HuH-7 (cell line): Measurements from ENCODE around the gene CENPB.
A peak's percentile ranks its signal among the peaks of the same experiment; 100 is the strongest.

Experiments
- DNase-seq: peaks from one replicate; pipeline ENCODE4 v3.0.0; 2011; ENCODE audit warnings: low spot score

The CENPB gene

GRCh38 chr20:3748073-3748472 lies 38.5 kb downstream of the CENPB start:
- DNase-seq: no peak

- no peak for DNase-seq
Observed at GRCh38 chr20:3747471-3747870, 39.1 kb downstream of the CENPB start.

DNA sequence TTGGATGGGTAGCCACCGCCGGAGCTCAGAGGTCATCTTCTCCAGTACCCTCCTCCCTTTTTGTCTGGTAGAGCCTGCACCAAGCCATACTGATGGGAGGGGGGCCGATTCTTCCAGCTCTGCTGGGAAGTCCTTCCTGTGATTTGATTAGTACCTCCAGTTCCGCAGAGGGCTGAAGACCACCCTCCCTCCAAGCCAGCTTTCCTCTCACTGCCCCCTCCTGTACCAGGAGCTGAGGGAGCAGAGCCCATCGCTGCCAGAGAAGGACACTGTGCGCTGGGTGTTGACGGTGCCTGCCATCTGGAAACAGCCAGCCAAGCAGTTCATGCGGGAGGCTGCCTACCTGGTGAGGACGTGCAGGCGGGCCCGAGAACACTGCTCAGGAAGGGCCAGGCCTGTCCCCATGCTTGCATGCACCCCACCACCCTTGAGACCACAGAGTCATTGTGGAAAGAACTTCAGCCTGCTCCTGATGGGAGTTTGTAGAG lies 40.8 kb downstream of the CENPB start:
- no peak for DNase-seq

GRCh38 chr20:3744806-3745685 lies 41.5 kb downstream of the CENPB start:
- DNase-seq: peak; percentile 96

GRCh38 chr20:3744037-3744436 lies 42.5 kb downstream of the CENPB start:
- no peak for DNase-seq

DNA sequence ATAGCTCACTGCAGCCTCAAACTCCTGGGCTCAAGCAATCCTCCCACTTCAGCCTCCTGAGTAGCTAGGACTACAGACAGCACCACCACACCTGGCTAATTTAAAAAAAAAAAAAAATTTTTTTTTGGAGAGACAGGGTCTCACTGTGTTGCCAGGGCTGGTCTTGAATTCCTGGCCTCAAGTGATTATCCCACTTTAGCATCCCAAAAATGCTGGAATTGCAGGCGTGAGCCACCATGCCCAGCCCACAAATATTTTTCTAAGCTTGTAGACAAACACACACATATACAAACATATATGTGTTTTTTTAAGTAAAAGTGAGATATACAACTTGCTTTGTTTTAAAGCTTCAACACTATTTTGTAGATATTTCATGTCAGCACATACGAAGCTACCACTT lies 43.3 kb downstream of the CENPB start:
- no peak for DNase-seq

DNA sequence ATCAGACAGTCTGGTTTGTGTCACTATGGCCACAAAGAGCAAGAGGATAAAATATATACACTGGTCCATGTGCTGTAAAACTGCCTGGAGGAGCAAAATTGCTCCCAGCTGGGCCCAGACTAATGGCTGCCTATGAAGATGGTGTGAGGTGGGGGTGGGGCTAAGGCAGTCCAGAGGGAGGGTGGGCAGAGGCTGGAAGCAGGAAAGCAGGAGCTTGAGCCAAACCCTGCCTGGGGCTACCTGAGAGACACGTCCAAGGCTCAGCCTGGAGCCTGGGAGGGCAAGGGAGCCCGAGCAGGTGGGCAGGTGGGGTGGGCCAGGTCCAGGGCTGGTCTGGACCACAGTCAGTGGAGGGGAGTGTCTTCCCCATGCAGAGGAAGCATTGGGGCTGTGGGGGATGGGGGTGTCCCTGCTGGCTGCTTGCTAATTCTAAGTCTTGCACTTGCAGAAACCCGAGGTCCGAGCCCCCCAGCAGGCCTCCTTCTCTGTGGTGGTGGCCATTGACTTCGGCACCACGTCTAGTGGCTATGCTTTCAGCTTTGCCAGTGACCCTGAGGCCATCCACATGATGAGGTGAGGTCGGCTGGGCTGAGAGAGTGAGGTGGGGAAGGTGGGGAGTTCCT lies 44.6 kb downstream of the CENPB start:
- DNase-seq: no peak

- no peak for DNase-seq
Observed at GRCh38 chr20:3740615-3741301, 45.8 kb downstream of the CENPB start.

DNA sequence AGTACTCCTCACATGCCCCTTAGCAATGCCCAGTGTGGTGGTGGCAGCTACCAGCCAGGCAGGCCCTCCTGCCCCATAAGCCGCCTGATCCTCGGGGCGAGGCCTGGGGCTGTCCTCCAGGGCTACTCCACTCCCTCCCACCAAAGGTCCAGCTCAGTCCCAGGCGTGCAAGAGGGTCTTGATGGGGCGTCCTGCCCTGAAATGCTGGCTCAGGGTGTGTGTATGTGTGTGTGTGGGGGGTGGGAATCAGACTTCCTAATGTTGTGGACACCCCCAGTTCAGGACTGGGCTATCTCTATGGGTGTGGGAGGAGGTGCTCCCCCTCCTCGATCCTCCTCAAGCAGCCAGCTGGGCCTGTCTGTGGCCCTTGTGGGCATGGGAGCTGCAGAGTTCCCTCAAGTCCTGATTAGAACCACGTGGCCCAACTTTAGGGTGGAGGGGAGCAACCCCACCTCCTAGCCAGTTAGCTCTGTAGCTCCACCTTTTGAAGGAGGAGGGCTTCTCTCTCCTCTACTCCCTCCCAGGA lies 46.6 kb downstream of the CENPB start:
- DNase-seq: no peak

GRCh38 chr20:3739054-3739925 lies 47.2 kb downstream of the CENPB start:
- DNase-seq: no peak

- DNase-seq: peak; percentile 73
Observed at GRCh38 chr20:3738111-3739053, 48.2 kb downstream of the CENPB start.

GRCh38 chr20:3735768-3736167 lies 50.8 kb downstream of the CENPB start:
- no peak for DNase-seq

DNA sequence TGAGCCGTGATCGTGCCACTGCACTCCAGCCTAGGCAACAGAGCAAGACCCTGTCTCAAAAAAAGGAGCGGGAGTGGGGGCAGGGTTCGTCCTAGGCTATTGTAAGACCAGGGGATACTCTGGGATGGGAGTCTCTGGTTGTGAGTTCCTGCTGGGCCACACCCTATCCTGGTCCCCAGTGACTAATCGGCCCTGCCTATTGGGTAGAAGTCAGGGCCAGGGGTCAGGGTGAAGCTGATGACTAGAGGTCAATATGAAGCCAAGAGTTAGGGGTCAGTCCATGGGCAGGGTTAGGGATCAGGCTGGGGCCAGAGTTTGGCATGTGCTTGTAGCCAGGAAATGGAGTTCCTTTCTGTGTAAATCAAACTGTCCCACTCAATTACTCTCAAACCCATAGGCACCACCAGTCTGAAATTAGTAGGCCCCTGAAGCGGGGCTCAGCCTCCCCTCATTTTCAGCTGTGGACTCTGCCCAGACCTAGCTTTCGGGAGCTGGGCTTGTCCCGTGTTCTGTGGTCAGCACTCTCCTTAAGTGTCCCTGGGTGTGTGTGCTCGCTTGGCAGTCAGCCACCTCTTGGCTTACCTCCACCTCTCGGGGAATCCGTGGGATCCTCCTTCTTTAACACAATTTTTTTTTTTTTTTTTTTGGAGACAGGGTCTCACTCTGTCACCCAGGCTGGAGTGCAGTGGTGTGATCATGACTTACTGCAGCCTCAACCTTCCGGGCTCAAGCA lies 52.3 kb downstream of the CENPB start:
- no peak for DNase-seq
